OCI-LY1 (cell line): ENCODE data around the gene CHKA.

Experiments used
- H2AFZ ChIP-seq: fragments of 200-600 bp; sonication (generic), shearing (Covaris generic); 2 replicates; pipeline ENCODE4 v1.6.0; 2014; ENCODE audit warnings: antibody characterized with exemption, mild to moderate bottlenecking, low read length
- H3F3A ChIP-seq: fragments of 200-600 bp; sonication (generic), shearing (Covaris generic); 2 replicates; pipeline ENCODE4 v1.6.0; 2014; ENCODE audit warnings: mild to moderate bottlenecking, antibody characterized with exemption, low read length, moderate library complexity; ENCODE audit not compliant: insufficient read depth
- H3K27ac ChIP-seq: fragments of 200-600 bp; sonication (generic); 2 replicates; pipeline ENCODE4 v1.5.1; 2014; ENCODE audit warnings: low read length, mixed run types, mild to moderate bottlenecking, low read depth; ENCODE audit not compliant: poor library complexity, severe bottlenecking
- H3K27me3 ChIP-seq: fragments of 200-600 bp; sonication (generic); 2 replicates; pipeline ENCODE4 v1.6.0; 2014; ENCODE audit warnings: antibody characterized with exemption, mild to moderate bottlenecking, low read length, moderate library complexity; ENCODE audit not compliant: insufficient read depth
- H3K36me3 ChIP-seq: fragments of 200-600 bp; sonication (generic); 2 replicates; pipeline ENCODE4 v1.6.1; 2014; ENCODE audit warnings: mild to moderate bottlenecking, antibody characterized with exemption, low read length, moderate library complexity, mixed read lengths; ENCODE audit not compliant: insufficient read depth
- H3K4me1 ChIP-seq: fragments of 200-600 bp; sonication (generic); 2 replicates; pipeline ENCODE4 v1.5.1; 2014; ENCODE audit warnings: mild to moderate bottlenecking, low read length, moderate library complexity; ENCODE audit not compliant: insufficient read depth, severe bottlenecking
- H3K4me2 ChIP-seq: fragments of 200-600 bp; sonication (generic), shearing (Covaris generic); 2 replicates; pipeline ENCODE4 v1.6.1; 2014; ENCODE audit warnings: low read length
- H3K4me3 ChIP-seq: fragments of 200-600 bp; sonication (generic); 2 replicates; pipeline ENCODE4 v1.5.1; 2014; ENCODE audit warnings: low read length, low read depth, mild to moderate bottlenecking, mixed read lengths; ENCODE audit not compliant: poor library complexity, severe bottlenecking
- H3K79me2 ChIP-seq: fragments of 200-600 bp; shearing (Covaris generic); 2 replicates; pipeline ENCODE4 v1.6.1; 2016; ENCODE audit warnings: mixed run types, low read length, mixed read lengths; ENCODE audit not compliant: insufficient read depth
- H3K9ac ChIP-seq: fragments of 200-600 bp; sonication (generic), shearing (Covaris generic); 2 replicates; pipeline ENCODE4 v1.6.1; 2014; ENCODE audit warnings: mild to moderate bottlenecking, low read length, mixed read lengths
- H3K9me2 ChIP-seq: fragments of 200-600 bp; sonication (generic), shearing (Covaris generic); 2 replicates; pipeline ENCODE4 v1.6.1; 2014; ENCODE audit warnings: low read depth, mild to moderate bottlenecking, low read length, mixed read lengths
- H3K9me3 ChIP-seq: fragments of 200-600 bp; shearing (Covaris generic); 2 replicates; pipeline ENCODE4 v1.6.1; 2014; ENCODE audit warnings: low read length, mixed read lengths
- H4K20me1 ChIP-seq: fragments of 200-600 bp; sonication (generic), shearing (Covaris generic); 2 replicates; pipeline ENCODE4 v1.6.0; 2016; ENCODE audit warnings: mild to moderate bottlenecking, low read length; ENCODE audit not compliant: insufficient read depth
- EZH2 ChIP-seq: fragments of 200-600 bp; sonication (generic), shearing (Covaris generic); IDR thresholded peaks from 2 replicates; pipeline ENCODE4 v1.8.0; 2017; ENCODE audit warnings: borderline replicate concordance, mixed run types, mild to moderate bottlenecking, antibody characterized with exemption, low read length, moderate library complexity, mixed read lengths
- TF ChIP-seq, protein P1 (sequence below): fragments of 200-600 bp; sonication (generic), shearing (Covaris generic); IDR thresholded peaks from 2 replicates; pipeline ENCODE4 v1.5.1; 2017; ENCODE audit warnings: mild to moderate bottlenecking, antibody characterized with exemption, low read length, moderate library complexity, mixed read lengths

Gene CHKA

DNA sequence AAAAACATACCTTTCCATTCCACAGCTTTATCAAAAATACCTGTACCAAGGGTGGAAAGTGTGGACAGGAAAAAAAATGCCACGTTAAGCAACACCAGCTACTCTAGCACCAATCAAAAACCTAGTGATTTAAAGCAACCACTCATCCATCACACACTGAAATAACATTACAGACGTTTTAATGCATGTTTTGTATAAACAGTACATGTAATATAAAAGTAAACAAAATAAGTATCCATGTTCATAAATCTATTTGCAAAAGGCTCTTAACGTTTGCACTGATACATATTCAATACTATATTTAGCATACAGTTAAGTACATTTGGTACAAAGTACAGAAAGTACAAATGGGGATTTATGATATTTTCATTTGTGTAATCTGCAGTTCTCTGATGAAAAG is 38.7 kb downstream of the CHKA start:
- Histone ChIP-seq H3F3A (no peaks in the 10 kb centered on the region; the same call in 1 of the 2 replicates), H3K27ac (no peak overlapping the region), H3K4me3 (no peak overlapping the region), H3K9ac (no peak overlapping the region), H3K4me2 (no peak overlapping the region), H4K20me1 (no peaks in the 10 kb centered on the region), H3K9me3 (no peaks in the 10 kb centered on the region), H2AFZ (no peak overlapping the region), H3K4me1 (peaks cover 7% of the 10 kb centered on the region), H3K36me3 (peaks cover 17% of the 10 kb centered on the region), H3K79me2 (no peaks in the 10 kb centered on the region), H3K27me3 (no peaks in the 10 kb centered on the region), H3K9me2 (no peaks in the 10 kb centered on the region)
- TF ChIP-seq, protein P1, sequence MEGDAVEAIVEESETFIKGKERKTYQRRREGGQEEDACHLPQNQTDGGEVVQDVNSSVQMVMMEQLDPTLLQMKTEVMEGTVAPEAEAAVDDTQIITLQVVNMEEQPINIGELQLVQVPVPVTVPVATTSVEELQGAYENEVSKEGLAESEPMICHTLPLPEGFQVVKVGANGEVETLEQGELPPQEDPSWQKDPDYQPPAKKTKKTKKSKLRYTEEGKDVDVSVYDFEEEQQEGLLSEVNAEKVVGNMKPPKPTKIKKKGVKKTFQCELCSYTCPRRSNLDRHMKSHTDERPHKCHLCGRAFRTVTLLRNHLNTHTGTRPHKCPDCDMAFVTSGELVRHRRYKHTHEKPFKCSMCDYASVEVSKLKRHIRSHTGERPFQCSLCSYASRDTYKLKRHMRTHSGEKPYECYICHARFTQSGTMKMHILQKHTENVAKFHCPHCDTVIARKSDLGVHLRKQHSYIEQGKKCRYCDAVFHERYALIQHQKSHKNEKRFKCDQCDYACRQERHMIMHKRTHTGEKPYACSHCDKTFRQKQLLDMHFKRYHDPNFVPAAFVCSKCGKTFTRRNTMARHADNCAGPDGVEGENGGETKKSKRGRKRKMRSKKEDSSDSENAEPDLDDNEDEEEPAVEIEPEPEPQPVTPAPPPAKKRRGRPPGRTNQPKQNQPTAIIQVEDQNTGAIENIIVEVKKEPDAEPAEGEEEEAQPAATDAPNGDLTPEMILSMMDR, result no peak
- no peak for TF ChIP-seq EZH2

DNA sequence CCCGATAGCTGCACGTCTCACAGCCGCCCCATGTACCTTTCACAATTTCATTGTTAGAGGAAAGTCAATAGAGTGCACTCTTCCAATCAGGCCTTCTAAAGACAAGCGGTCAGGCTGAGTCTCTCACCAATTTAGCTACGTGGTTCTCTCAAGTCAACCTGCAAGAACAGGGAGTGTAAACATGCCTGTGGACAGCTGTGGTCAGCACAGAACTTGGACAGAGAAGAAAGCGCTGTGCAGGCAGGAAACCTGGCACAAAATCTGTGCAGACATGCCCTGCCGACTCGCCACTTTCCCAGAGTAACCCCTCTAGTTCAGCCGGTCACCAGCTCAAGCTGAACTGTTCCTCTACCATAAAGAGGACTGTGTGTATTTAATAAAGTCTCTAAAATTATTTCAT is 39.5 kb downstream of the CHKA start:
- Histone ChIP-seq H3K4me1 (peaks cover 7% of the 10 kb centered on the region), H3K9me3 (no peaks in the 10 kb centered on the region), H3K27me3 (no peaks in the 10 kb centered on the region), H3K36me3 (peaks cover 17% of the 10 kb centered on the region), H3K79me2 (no peaks in the 10 kb centered on the region), H3F3A (no peaks in the 10 kb centered on the region; the same call in 1 of the 2 replicates), H3K9ac (no peak overlapping the region), H2AFZ (no peak overlapping the region), H3K9me2 (no peaks in the 10 kb centered on the region), H3K4me2 (no peak overlapping the region), H4K20me1 (no peaks in the 10 kb centered on the region), H3K27ac (no peak overlapping the region), H3K4me3 (no peak overlapping the region)
- no peak for TF ChIP-seq EZH2
- TF ChIP-seq, protein P1, result no peak

DNA sequence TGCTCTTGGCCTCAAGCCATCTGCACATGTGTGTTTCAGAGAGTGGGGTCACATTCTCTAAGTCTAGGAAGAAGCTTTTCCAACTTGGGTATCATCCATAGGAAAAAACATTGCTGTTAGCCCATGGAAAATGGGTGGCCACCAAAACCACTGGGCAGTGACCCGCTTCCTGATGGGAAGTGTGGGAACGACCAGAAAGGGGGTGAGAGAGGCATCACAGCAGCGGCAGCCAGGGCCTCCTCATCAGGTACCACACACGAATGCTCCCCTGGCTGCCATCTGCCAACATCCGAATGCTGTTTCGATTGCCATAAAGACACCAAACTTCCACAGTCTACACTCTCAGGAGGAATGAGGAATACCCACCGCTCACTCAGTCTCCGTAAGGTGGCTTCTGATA is 40.3 kb downstream of the CHKA start:
- Histone ChIP-seq H3K79me2 (no peaks in the 10 kb centered on the region), H3K36me3 (peaks cover 17% of the 10 kb centered on the region)

More for the DNA sequence above, 40.3 kb downstream of the CHKA start:
- H3F3A ChIP-seq, result no peaks in the 10 kb centered on the region; the same call in 1 of the 2 replicates
- H3K4me3 ChIP-seq, result no peak overlapping the region
- H3K27me3 ChIP-seq, result no peaks in the 10 kb centered on the region
- no peaks in the 10 kb centered on the region for H3K9me3 ChIP-seq
- TF ChIP-seq EZH2, result no peak
- TF ChIP-seq, protein P1, result no peak
- H3K9me2 ChIP-seq, result no peaks in the 10 kb centered on the region
- no peaks in the 10 kb centered on the region for H4K20me1 ChIP-seq
- peaks cover 7% of the 10 kb centered on the region for H3K4me1 ChIP-seq
- H3K9ac ChIP-seq, result no peak overlapping the region
- no peak overlapping the region for H3K4me2 ChIP-seq
- H2AFZ ChIP-seq, result no peak overlapping the region
- H3K27ac ChIP-seq, result no peak overlapping the region
